ENCODE measurements around the gene ZNF76. TPM values are rescaled to one million over a fixed set of nuclear protein-coding genes. Genes with fewer than 3 reads are reported as not detected.

The ZNF76 gene
- polyA plus RNA-seq, 3 donors from 2014 or later = 20.7 to 30.5 (median 27.9) TPM

DNA sequence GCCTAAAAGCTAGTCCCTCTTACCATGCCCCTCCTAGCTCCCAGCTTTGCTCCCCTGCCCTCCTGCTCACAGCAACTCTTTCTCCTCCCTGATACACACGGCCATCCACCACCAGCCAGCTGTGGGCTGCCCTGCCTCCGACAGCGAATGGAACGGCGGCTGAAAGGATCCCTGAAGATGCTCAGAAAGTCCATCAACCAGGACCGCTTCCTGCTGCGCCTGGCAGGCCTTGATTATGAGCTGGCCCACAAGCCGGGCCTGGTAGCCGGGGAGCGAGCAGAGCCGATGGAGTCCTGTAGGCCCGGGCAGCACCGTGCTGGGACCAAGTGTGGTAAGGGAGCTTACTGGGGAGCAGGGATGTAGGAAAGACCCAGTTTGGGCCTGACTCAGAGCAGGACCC is 16.6 kb upstream of the ZNF76 start:
- Mint-ChIP-seq H3K4me3 (no peak overlapping the region), H3K9me3 (no peaks in the 10 kb centered on the region), H3K27me3 (ENCODE audit: low read depth in 3 of 3) (peaks cover 0 to 4% (median 2%) of the 10 kb centered on the region in 3 donors), H3K4me1 (peaks cover 2 to 5% of the 10 kb centered on the region in 2 donors), H3K36me3 (peaks cover 0 to 11% (median 3%) of the 10 kb centered on the region in 3 donors), H3K27ac (no peak overlapping the region)
- DNase-seq = no peak

GRCh38 chr6:35243386-35243958 is 16.1 kb upstream of the ZNF76 start:
- Mint-ChIP-seq H3K4me3 (no peak overlapping the region), H3K27ac (no peak overlapping the region), H3K4me1 (peaks cover 2 to 5% of the 10 kb centered on the region in 2 donors), H3K27me3 (ENCODE audit: low read depth in 3 of 3) (peaks cover 0 to 4% (median 2%) of the 10 kb centered on the region in 3 donors), H3K9me3 (no peaks in the 10 kb centered on the region), H3K36me3 (peaks cover 0 to 11% (median 3%) of the 10 kb centered on the region in 3 donors)
- DNase-seq = no peak

DNA sequence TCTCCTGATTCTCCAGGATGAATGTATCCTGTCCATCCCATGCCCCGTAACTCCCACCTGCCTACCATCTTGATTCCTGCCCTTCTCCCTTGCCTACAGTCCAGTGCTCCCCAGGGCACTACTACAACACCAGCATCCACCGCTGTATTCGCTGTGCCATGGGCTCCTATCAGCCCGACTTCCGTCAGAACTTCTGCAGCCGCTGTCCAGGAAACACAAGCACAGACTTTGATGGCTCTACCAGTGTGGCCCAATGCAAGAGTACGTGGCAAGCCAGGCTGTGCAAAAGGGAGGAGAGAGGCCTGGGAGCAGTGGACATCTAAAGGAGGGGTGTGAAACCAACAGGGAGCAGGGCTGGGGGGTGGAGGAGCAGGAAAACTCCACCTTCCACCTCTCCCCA is 15.0 kb upstream of the ZNF76 start:
- H3K4me3 Mint-ChIP-seq = no peak overlapping the region
- peaks cover 0 to 11% (median 4%) of the 10 kb centered on the region in 3 donors for H3K36me3 Mint-ChIP-seq
- H3K9me3 Mint-ChIP-seq = no peaks in the 10 kb centered on the region
- peaks cover 0 to 4% (median 2%) of the 10 kb centered on the region in 3 donors for H3K27me3 Mint-ChIP-seq (ENCODE audit: low read depth in 3 of 3)
- no peak overlapping the region for H3K27ac Mint-ChIP-seq
- peaks cover 2 to 6% of the 10 kb centered on the region in 2 donors for H3K4me1 Mint-ChIP-seq
- DNase-seq = no peak

DNA sequence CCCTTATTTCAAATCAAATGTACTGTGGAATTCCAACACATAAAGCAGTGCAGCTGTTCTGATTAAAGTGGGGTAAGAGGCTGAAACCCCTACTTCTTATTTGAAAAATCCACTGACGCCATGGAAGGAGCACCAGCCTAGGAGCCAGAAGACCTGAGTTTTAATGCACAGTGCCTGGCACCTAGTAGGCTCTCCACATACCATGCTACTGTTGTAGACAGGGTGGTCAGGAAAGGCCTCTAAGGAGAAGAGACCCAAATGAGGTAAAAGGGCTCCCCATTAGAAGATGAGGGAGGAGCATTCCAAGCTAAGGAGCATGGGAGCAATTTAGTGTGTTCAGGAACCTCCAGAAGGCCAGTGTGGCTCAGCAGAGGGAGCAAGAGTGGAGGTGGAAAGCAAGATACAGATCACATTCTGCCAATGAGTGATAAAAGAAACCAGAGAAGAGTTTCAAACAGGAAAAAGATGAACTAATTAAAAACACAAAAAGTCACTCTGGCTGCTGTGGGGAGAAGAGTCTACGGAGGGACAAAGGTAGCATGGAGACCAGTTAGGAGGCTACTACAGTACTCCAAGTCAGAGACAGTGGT is 11.8 kb upstream of the ZNF76 start:
- H3K4me3 Mint-ChIP-seq = no peak overlapping the region

GRCh38 chr6:35248300-35248699 is 11.2 kb upstream of the ZNF76 start:
- Mint-ChIP-seq H3K4me3 (no peak overlapping the region), H3K27ac (peak overlapping the region in 4 of 6 donors; percentile 17 to 68 (median 35)), H3K4me1 (peaks cover 0 to 5% of the 10 kb centered on the region in 2 donors), H3K36me3 (peaks cover 0 to 11% (median 9%) of the 10 kb centered on the region in 3 donors), H3K9me3 (no peaks in the 10 kb centered on the region), H3K27me3 (ENCODE audit: low read depth in 3 of 3) (peaks cover 0 to 5% (median 0%) of the 10 kb centered on the region in 3 donors)
- no peak for DNase-seq

More for the DNA sequence above, 11.8 kb upstream of the ZNF76 start:
- Mint-ChIP-seq H3K36me3 (peaks cover 0 to 11% (median 9%) of the 10 kb centered on the region in 3 donors), H3K27ac (peak overlapping the region in 5 of 6 donors; percentile 17 to 68 (median 34)), H3K9me3 (no peaks in the 10 kb centered on the region), H3K27me3 (ENCODE audit: low read depth in 3 of 3) (peaks cover 0 to 5% (median 0%) of the 10 kb centered on the region in 3 donors), H3K4me1 (peaks cover 0 to 5% of the 10 kb centered on the region in 2 donors)
- no peak for DNase-seq

GRCh38 chr6:35248965-35249364 is 10.6 kb upstream of the ZNF76 start:
- no peaks in the 10 kb centered on the region for H3K9me3 Mint-ChIP-seq
- H3K36me3 Mint-ChIP-seq = peaks cover 0 to 11% (median 9%) of the 10 kb centered on the region in 3 donors
- H3K27ac Mint-ChIP-seq = no peak overlapping the region
- no peak overlapping the region for H3K4me3 Mint-ChIP-seq
- H3K4me1 Mint-ChIP-seq = peaks cover 0 to 5% of the 10 kb centered on the region in 2 donors
- no peak for DNase-seq
- H3K27me3 Mint-ChIP-seq (ENCODE audit: low read depth in 3 of 3) = peaks cover 0 to 5% (median 0%) of the 10 kb centered on the region in 3 donors

DNA sequence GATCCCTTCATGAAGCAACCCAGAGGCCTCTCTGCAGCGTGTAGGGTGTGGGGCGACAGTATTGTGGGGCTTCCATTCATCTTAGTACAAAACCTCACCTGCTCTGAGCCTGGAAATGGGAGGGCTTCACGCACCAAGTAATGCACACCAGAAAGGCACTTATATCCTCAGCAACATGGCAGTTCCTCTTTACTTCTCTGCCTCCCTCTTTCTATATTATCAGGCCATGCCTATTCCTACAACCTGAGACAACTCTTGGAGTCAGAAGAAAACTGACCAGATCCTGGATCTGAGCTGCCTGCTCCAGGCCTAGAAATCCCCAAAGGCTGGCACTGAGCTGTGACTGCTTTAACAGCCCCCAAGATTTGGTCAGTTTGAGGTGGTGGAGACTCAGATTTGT is 7.6 kb upstream of the ZNF76 start:
- Mint-ChIP-seq H3K36me3 (peaks cover 0 to 6% (median 0%) of the 10 kb centered on the region in 3 donors), H3K27me3 (ENCODE audit: low read depth in 3 of 3) (peaks cover 0 to 1% (median 0%) of the 10 kb centered on the region in 3 donors), H3K4me1 (peaks cover 0 to 5% of the 10 kb centered on the region in 2 donors), H3K9me3 (no peaks in the 10 kb centered on the region), H3K27ac (no peak overlapping the region), H3K4me3 (no peak overlapping the region)
- DNase-seq = no peak

GRCh38 chr6:35253249-35253648 is 6.3 kb upstream of the ZNF76 start:
- no peak for DNase-seq
- peaks cover 0 to 6% (median 0%) of the 10 kb centered on the region in 3 donors for H3K36me3 Mint-ChIP-seq
- H3K27ac Mint-ChIP-seq = no peak overlapping the region
- no peaks in the 10 kb centered on the region for H3K9me3 Mint-ChIP-seq
- H3K4me3 Mint-ChIP-seq = no peak overlapping the region
- peaks cover 0 to 1% (median 1%) of the 10 kb centered on the region in 3 donors for H3K27me3 Mint-ChIP-seq (ENCODE audit: low read depth in 3 of 3)
- peaks cover 4 to 13% of the 10 kb centered on the region in 2 donors for H3K4me1 Mint-ChIP-seq

DNA sequence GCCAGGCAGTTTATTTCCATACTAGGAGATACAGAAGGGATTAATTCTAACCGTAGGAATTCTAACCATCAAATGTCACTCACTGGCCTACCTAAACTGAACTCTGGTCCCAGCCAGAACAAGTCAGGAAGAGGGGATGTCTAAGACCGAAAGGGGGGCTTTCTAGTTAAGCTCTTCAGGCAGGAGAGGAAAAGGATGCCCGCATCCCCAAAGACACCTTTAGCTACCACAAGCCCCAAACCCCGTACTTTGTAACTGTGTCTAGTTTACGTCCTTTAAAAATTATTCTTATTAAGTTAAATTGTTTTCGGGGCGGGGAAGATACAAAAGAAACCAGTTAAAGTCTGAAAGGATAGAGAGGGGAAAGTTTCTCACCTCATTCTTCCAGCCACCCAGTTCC is 1.2 kb upstream of the ZNF76 start:
- no peak for DNase-seq
- H3K4me1 Mint-ChIP-seq = peaks cover 45 to 53% of the 10 kb centered on the region in 2 donors
- H3K4me3 Mint-ChIP-seq = peak overlapping the region; percentile 96 to 99 (median 97)
- H3K27me3 Mint-ChIP-seq (ENCODE audit: low read depth in 3 of 3) = peaks cover 8 to 13% (median 12%) of the 10 kb centered on the region in 3 donors
- H3K9me3 Mint-ChIP-seq = no peaks in the 10 kb centered on the region
- H3K36me3 Mint-ChIP-seq = no peaks in the 10 kb centered on the region
- H3K27ac Mint-ChIP-seq = peak overlapping the region; percentile 95 to 99 (median 99)

DNA sequence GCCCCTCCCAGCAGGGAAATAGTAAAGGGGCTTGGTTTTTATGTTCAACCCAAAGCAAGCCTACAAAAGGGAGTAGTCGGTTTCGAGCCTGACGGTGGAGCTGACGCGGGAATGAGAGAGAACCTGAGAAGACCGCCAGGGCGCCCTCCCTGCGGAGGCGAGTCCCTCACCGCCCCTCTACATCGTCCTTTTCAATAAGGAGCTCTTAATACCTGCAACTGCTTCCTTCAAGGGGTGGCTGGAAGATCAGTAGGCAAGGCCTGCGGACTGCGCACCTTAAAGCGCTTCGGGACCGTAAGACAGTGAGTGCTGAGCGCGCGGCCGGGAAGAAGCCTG is 709 bp upstream of the ZNF76 start:
- H3K4me3 Mint-ChIP-seq = peak overlapping the region; percentile 96 to 99 (median 97)
- peaks cover 8 to 13% (median 12%) of the 10 kb centered on the region in 3 donors for H3K27me3 Mint-ChIP-seq (ENCODE audit: low read depth in 3 of 3)
- no peaks in the 10 kb centered on the region for H3K36me3 Mint-ChIP-seq
- H3K4me1 Mint-ChIP-seq = peaks cover 50 to 58% of the 10 kb centered on the region in 2 donors
- no peaks in the 10 kb centered on the region for H3K9me3 Mint-ChIP-seq
- no peak for DNase-seq
- peak overlapping the region; percentile 95 to 99 (median 99) for H3K27ac Mint-ChIP-seq

GRCh38 chr6:35259948-35260590 is 534 bp downstream of the ZNF76 start:
- H3K27me3 Mint-ChIP-seq (ENCODE audit: low read depth in 3 of 3) = peaks cover 8 to 13% (median 12%) of the 10 kb centered on the region in 3 donors
- peak overlapping the region; percentile 90 to 98 (median 96) for H3K27ac Mint-ChIP-seq
- H3K36me3 Mint-ChIP-seq = no peaks in the 10 kb centered on the region
- H3K4me3 Mint-ChIP-seq = peak overlapping the region; percentile 82 to 96 (median 89)
- H3K9me3 Mint-ChIP-seq = no peaks in the 10 kb centered on the region
- DNase-seq = peak; percentile 75 to 78 (median 77)
- peaks cover 62 to 69% of the 10 kb centered on the region in 2 donors for H3K4me1 Mint-ChIP-seq

- Mint-ChIP-seq H3K36me3 (peaks cover 0 to 5% (median 0%) of the 10 kb centered on the region in 3 donors), H3K27me3 (ENCODE audit: low read depth in 3 of 3) (peaks cover 8 to 13% (median 12%) of the 10 kb centered on the region in 3 donors), H3K9me3 (no peaks in the 10 kb centered on the region), H3K4me3 (peak overlapping the region; percentile 82 to 96 (median 89)), H3K4me1 (peaks cover 67 to 75% of the 10 kb centered on the region in 2 donors), H3K27ac (peak overlapping the region; percentile 90 to 98 (median 96))
- DNase-seq = no peak
Measured at GRCh38 chr6:35260591-35261570, 1.3 kb downstream of the ZNF76 start.

- Mint-ChIP-seq H3K27me3 (ENCODE audit: low read depth in 3 of 3) (peaks cover 8 to 12% (median 11%) of the 10 kb centered on the region in 3 donors), H3K9me3 (no peaks in the 10 kb centered on the region), H3K4me1 (peaks cover 67 to 77% of the 10 kb centered on the region in 2 donors), H3K36me3 (peaks cover 0 to 6% (median 0%) of the 10 kb centered on the region in 3 donors), H3K27ac (peak overlapping the region; percentile 89 to 98 (median 92)), H3K4me3 (peak overlapping the region in 2 of 5 donors; percentile 5 to 6)
- no peak for DNase-seq
Measured at GRCh38 chr6:35262596-35262995, 3.1 kb downstream of the ZNF76 start.

Data from immature natural killer cell (primary cell).